Colonic mucosa (tissue), 4 donors: ENCODE measurements around the gene CD27. TPM values are rescaled to one million over a fixed set of nuclear protein-coding genes. Genes with fewer than 3 reads are reported as not detected.

Source experiments
- DNase-seq: peaks from one replicate; pipeline ENCODE4 v3.0.0-alpha.2; 2020
- H3K27ac ChIP-seq: fragments of 200-600 bp; one replicate; pipeline ENCODE4 v1.8.0; 2021
- H3K27me3 ChIP-seq: fragments of 200-600 bp; one replicate; pipeline ENCODE4 v1.8.0; 2021
- H3K36me3 ChIP-seq: fragments of 200-600 bp; one replicate; pipeline ENCODE4 v1.8.0; 2021
- H3K4me1 ChIP-seq: fragments of 200-600 bp; one replicate; pipeline ENCODE4 v1.8.0; 2021; ENCODE audit warnings: mild to moderate bottlenecking
- H3K4me3 ChIP-seq: fragments of 200-600 bp; one replicate; pipeline ENCODE4 v1.8.0; 2021
- H3K9ac ChIP-seq, 2 donors: one replicate each; pipeline ENCODE4 v1.7.0; 2013; ENCODE audit warnings: control low read depth in 2 of 2, low read depth in 2 of 2, low read length in 2 of 2
- H3K9me3 ChIP-seq: fragments of 200-600 bp; one replicate; pipeline ENCODE4 v1.8.0; 2021
- CTCF ChIP-seq: fragments of 200-600 bp; IDR thresholded peaks from one replicate; pipeline ENCODE4 v1.8.0; 2022; ENCODE audit warnings: antibody characterized with exemption, mild to moderate bottlenecking
- intact Hi-C: fragments of 100-400 bp; cut with DNase I; formaldehyde crosslinking; loops from one replicate; pipeline ENCODE4 v1.14.1; 2022
- total RNA-seq, 2 donors: library from RNA; stranded (reverse); fragmentation: NEBNext Ultra II Directional in 1 of 2; extraction: Animal tissue kit (Norgen Biotek cat#: 25700) in 1 of 2; gene quantifications; one replicate each; pipeline ENCODE4 v1.2.1, GENCODE V29; 2021
- donor health status: healthy.
- donor health status: DM: no; HTN: no; CAD: no.
- donor health status: DM: no; HTN: no; CAD: no.

Gene CD27
- total RNA-seq, 2 donors from 2014 or later = 1.9 to 2.4 TPM

- Histone ChIP-seq H3K36me3 (peaks cover 6% of the 10 kb centered on the region), H3K9me3 (no peaks in the 10 kb centered on the region), H3K27me3 (no peaks in the 10 kb centered on the region), H3K27ac (peak overlapping the region; percentile 97), H3K9ac (peak overlapping the region; percentile 99 to 100), H3K4me1 (peaks cover 14% of the 10 kb centered on the region), H3K4me3 (peak overlapping the region; percentile 56)
- intact Hi-C loops = loop anchor here (5.0 kb wide), 1 partner anchor 120 kb away; no protein-coding TSS in a partner anchor
- DNase-seq = peak; percentile 84
- TF ChIP-seq CTCF = no peak
These were observed 7.6 kb downstream of the CD27 start for GRCh38 chr12:6452245-6452943.

- peak overlapping the region; percentile 56 for H3K4me3 ChIP-seq
These were observed 8.3 kb downstream of the CD27 start for GRCh38 chr12:6452944-6453630.

GRCh38 chr12:6457220-6457945, 12.6 kb downstream of the CD27 start:
- intact Hi-C loops = no loop called here
- Histone ChIP-seq H3K27me3 (no peaks in the 10 kb centered on the region), H3K36me3 (peaks cover 26% of the 10 kb centered on the region), H3K9me3 (no peaks in the 10 kb centered on the region), H3K9ac (no peak overlapping the region), H3K27ac (no peak overlapping the region), H3K4me3 (no peak overlapping the region), H3K4me1 (peaks cover 5% of the 10 kb centered on the region)
- DNase-seq = no peak
- no peak for TF ChIP-seq CTCF

More at GRCh38 chr12:6452944-6453630, 8.3 kb downstream of the CD27 start:
- Histone ChIP-seq H3K4me1 (peaks cover 14% of the 10 kb centered on the region), H3K36me3 (peaks cover 13% of the 10 kb centered on the region), H3K27me3 (no peaks in the 10 kb centered on the region), H3K27ac (peak overlapping the region; percentile 97), H3K9me3 (no peaks in the 10 kb centered on the region), H3K9ac (peak overlapping the region; percentile 51 to 100)
- TF ChIP-seq CTCF = no peak
- peak; percentile 78 for DNase-seq
- intact Hi-C loops = loop anchor here (5.0 kb wide), 1 partner anchor 121 kb away; no protein-coding TSS in a partner anchor

- DNase-seq = no peak
- no peak overlapping the region for H3K4me3 ChIP-seq
- intact Hi-C loops = no loop called here
- no peaks in the 10 kb centered on the region for H3K4me1 ChIP-seq
- peaks cover 26% of the 10 kb centered on the region for H3K36me3 ChIP-seq
- no peaks in the 10 kb centered on the region for H3K9me3 ChIP-seq
- no peak overlapping the region for H3K9ac ChIP-seq
- H3K27ac ChIP-seq = no peak overlapping the region
- H3K27me3 ChIP-seq = no peaks in the 10 kb centered on the region
- no peak for TF ChIP-seq CTCF
These were observed 13.7 kb downstream of the CD27 start for GRCh38 chr12:6458281-6459003.

GRCh38 chr12:6459004-6459337, 14.2 kb downstream of the CD27 start:
- Histone ChIP-seq H3K36me3 (peaks cover 25% of the 10 kb centered on the region), H3K9me3 (no peaks in the 10 kb centered on the region), H3K27ac (no peak overlapping the region), H3K4me3 (no peak overlapping the region), H3K27me3 (no peaks in the 10 kb centered on the region), H3K4me1 (no peaks in the 10 kb centered on the region), H3K9ac (no peak overlapping the region)
- intact Hi-C loops = no loop called here
- TF ChIP-seq CTCF = no peak
- no peak for DNase-seq
